Stomach (tissue), 9 donors: Measurements from ENCODE around the gene PPP1R14C. TPM values are rescaled to one million over a fixed set of nuclear protein-coding genes. Genes with fewer than 3 reads are reported as not detected.
A peak's percentile ranks its signal among the peaks of the same experiment; 100 is the strongest.

Source experiments
- DNase-seq, 2 donors: peaks; one replicate each; pipeline versions ENCODE4 v3.0.0 to v3.0.0-alpha.2; 2013 to 2019
- H3K27ac ChIP-seq, 5 donors: fragments of 200-600 bp in 4 of 5; sonication (generic) in 4 of 5; one replicate each; pipeline ENCODE4 v1.5.1; 2013 to 2019; ENCODE audit warnings: mild to moderate bottlenecking in 1 of 5, moderate library complexity in 1 of 5
- H3K27me3 ChIP-seq, 3 donors: fragments of 200-600 bp; sonication (generic); one replicate each; pipeline ENCODE4 v1.5.1; 2017 to 2019; ENCODE audit warnings: mixed run types in 1 of 3
- H3K36me3 ChIP-seq, 4 donors: fragments of 200-600 bp; sonication (generic); 1 replicate in 3 of 4; 2 replicates in 1 of 4; pipeline ENCODE4 v1.5.1; 2016 to 2019
- H3K4me1 ChIP-seq, 4 donors: fragments of 200-600 bp; sonication (generic); one replicate each; pipeline ENCODE4 v1.5.1; 2016 to 2019
- H3K4me3 ChIP-seq, 4 donors: fragments of 200-600 bp; sonication (generic) in 3 of 4; one replicate each; pipeline ENCODE4 v1.5.1; 2016 to 2019; ENCODE audit warnings: mild to moderate bottlenecking in 1 of 4
- H3K9me3 ChIP-seq, 4 donors: fragments of 200-600 bp; sonication (generic); one replicate each; pipeline ENCODE4 v1.5.1; 2016 to 2019
- CTCF ChIP-seq, 7 experiments: fragments of 450-650 bp in 4 of 7; fragments of 200-600 bp in 3 of 7; sonication (generic) in 3 of 7; IDR thresholded peaks; one replicate each; pipeline ENCODE4 v1.5.1; 2016 to 2019; ENCODE audit warnings: antibody characterized with exemption in 7 of 7, control low read depth in 2 of 7, mild to moderate bottlenecking in 1 of 7
- EP300 ChIP-seq: sonication (generic); formaldehyde crosslinking; IDR thresholded peaks from one replicate; pipeline ENCODE4 v1.6.1; 2017; ENCODE audit warnings: antibody characterized with exemption
- POLR2A ChIP-seq, 4 donors: fragments of 450-650 bp; IDR thresholded peaks; one replicate each; pipeline ENCODE4 v1.6.1; 2016; ENCODE audit warnings: antibody characterized with exemption in 4 of 4, control low read depth in 2 of 4, mild to moderate bottlenecking in 1 of 4, moderate library complexity in 1 of 4
- POLR2AphosphoS5 ChIP-seq, 3 donors: sonication (generic); formaldehyde crosslinking; IDR thresholded peaks; one replicate each; pipeline ENCODE4 v1.6.1; 2016; ENCODE audit warnings: antibody characterized with exemption in 3 of 3
- WGBS, 5 donors: extraction: QIAGEN DNeasy Blood & Tissue Kit in 3 of 5; methylation state at CpG; one replicate each; pipeline versions ENCODE4 v1.1.5 to v1.1.7; 2013 to 2018; 5-methylcytosine and 5-hydroxymethylcytosine counted together
- intact Hi-C: fragments of 100-400 bp; cut with DNase I; formaldehyde crosslinking; loops from one replicate; pipeline ENCODE4 v1.15.1; 2023; ENCODE audit warnings: low total_unique reads
- polyA plus RNA-seq, 3 donors: library from polyadenylated mRNA; stranded (reverse); fragments of 200-250 nt; gene quantifications; one replicate each; pipeline ENCODE4 v1.2.3, GENCODE V29; 2013
- small RNA-seq, 4 donors: library from RNA; depleted of rRNA; stranded (forward); fragments of <200 nt; gene quantifications; one replicate each; pipeline ENCODE3, GENCODE V24; 2016
- total RNA-seq, 5 donors: library from RNA; depleted of rRNA; stranded (reverse); fragments of >200 nt; gene quantifications; one replicate each; pipeline versions ENCODE4 v1.1.0 to v1.2.3, GENCODE V29; 2014 to 2016
- donor health status: healthy with polysubstance abuse.
- donor health status: Bipolar disorder and iron deficiency.
- donor health status: healthy.

The PPP1R14C gene
- total and polyA plus RNA-seq, 8 donors = 0.25 to 13.8 (median 4.1) TPM; not detected in 3

GRCh38 chr6:150296890-150297289, 154.0 kb downstream of the PPP1R14C start:
- 90 to 100% (median 94%) methylated on average over 2 of the region's 2 CpGs for WGBS, 5 donors
- no peak for DNase-seq
- no peaks in the 10 kb centered on the region for H3K36me3 ChIP-seq
- H3K4me1 ChIP-seq = no peaks in the 10 kb centered on the region
- H3K9me3 ChIP-seq = peaks cover 0 to 25% (median 24%) of the 10 kb centered on the region in 4 donors
- no peaks in the 10 kb centered on the region for H3K27me3 ChIP-seq
- TF ChIP-seq CTCF (IDR thresholded peaks at IDR 0.05) (no peak), POLR2A (IDR thresholded peaks at IDR 0.05) (no peak), POLR2AphosphoS5 (IDR thresholded peaks at IDR 0.05) (no peak), EP300 (no peak)
- H3K27ac ChIP-seq = no peak overlapping the region
- intact Hi-C loops = no loop called here
- H3K4me3 ChIP-seq = no peak overlapping the region

GRCh38 chr6:150297327-150298029, 154.6 kb downstream of the PPP1R14C start:
- no peak for TF ChIP-seq EP300
- no peak for TF ChIP-seq POLR2AphosphoS5 (IDR thresholded peaks at IDR 0.05)
- no peak for TF ChIP-seq CTCF (IDR thresholded peaks at IDR 0.05)
- no peak for TF ChIP-seq POLR2A (IDR thresholded peaks at IDR 0.05)
- Histone ChIP-seq H3K4me3 (no peak overlapping the region), H3K27me3 (no peaks in the 10 kb centered on the region), H3K27ac (no peak overlapping the region), H3K9me3 (peaks cover 0 to 25% (median 24%) of the 10 kb centered on the region in 4 donors), H3K36me3 (no peaks in the 10 kb centered on the region), H3K4me1 (no peaks in the 10 kb centered on the region)
- intact Hi-C loops = no loop called here
- 85 to 91% (median 90%) methylated on average over 3 of the region's 3 CpGs for WGBS, 5 donors
- DNase-seq = peak in 1 of 2 donors; percentile 25

DNA sequence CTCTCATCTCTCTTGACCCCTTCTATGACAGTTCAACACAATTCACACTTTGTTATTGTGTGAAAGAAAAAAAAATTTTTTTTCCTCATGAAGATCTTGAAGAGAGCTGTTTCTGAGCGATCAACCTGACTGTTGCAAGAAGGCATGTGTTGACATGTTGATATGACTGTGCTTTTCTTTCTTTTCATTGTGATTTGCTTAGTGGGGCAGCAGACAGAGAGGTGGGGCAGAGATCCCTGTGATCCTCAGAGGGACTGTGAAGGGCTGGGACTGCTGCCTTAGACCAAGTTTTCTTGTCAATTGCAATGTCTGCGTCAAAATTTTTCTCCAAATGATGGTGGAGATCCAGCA, 155.2 kb downstream of the PPP1R14C start:
- H3K4me1 ChIP-seq = no peaks in the 10 kb centered on the region
- no peak for DNase-seq
- no peaks in the 10 kb centered on the region for H3K27me3 ChIP-seq
- intact Hi-C loops = no loop called here
- H3K27ac ChIP-seq = no peak overlapping the region
- 86 to 95% (median 88%) methylated on average over 2 of the region's 2 CpGs for WGBS, 5 donors
- H3K4me3 ChIP-seq = no peak overlapping the region
- H3K36me3 ChIP-seq = no peaks in the 10 kb centered on the region
- H3K9me3 ChIP-seq = peaks cover 0 to 25% (median 24%) of the 10 kb centered on the region in 4 donors
- TF ChIP-seq EP300 (no peak), POLR2A (IDR thresholded peaks at IDR 0.05) (no peak), POLR2AphosphoS5 (IDR thresholded peaks at IDR 0.05) (no peak), CTCF (IDR thresholded peaks at IDR 0.05) (no peak)

DNA sequence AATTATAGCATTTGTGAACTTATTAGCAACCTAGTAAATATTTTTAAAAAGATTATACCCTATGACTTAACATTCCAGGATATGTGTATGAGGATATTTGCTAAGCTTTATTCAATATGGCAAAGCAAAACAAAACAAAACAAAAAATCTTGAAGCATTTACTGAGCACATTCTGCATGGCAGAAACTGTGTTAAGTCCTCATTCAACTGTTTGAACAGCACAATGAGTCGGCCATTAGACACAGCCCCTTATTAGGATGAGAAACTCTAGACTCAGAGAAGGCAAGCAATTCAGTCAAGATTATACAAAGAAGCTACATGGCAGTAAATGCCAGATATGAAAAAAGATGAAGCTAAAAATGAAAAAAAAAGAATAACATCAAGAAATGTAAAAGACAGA, 155.8 kb downstream of the PPP1R14C start:
- Histone ChIP-seq H3K4me3 (no peak overlapping the region), H3K36me3 (no peaks in the 10 kb centered on the region), H3K9me3 (peaks cover 0 to 25% (median 24%) of the 10 kb centered on the region in 4 donors), H3K27ac (no peak overlapping the region), H3K27me3 (no peaks in the 10 kb centered on the region), H3K4me1 (no peaks in the 10 kb centered on the region)
- TF ChIP-seq CTCF (IDR thresholded peaks at IDR 0.05) = no peak
- no peak for TF ChIP-seq POLR2AphosphoS5 (IDR thresholded peaks at IDR 0.05)
- TF ChIP-seq POLR2A (IDR thresholded peaks at IDR 0.05) = no peak
- TF ChIP-seq EP300 = no peak
- 62 to 82% (median 70%) methylated on average over 1 of the region's 1 CpG for WGBS, 5 donors
- intact Hi-C loops = no loop called here
- no peak for DNase-seq

Small RNA genes within 50 kb of the gene (small RNA-seq; reads per million reads assigned to genes)
- 0 reads per million in 4 donors for gene RF01210

Other genes with a start within 250 kb of the PPP1R14C start
- gene RAET1E, start 244.9 kb upstream of the PPP1R14C start, total RNA-seq = not detected
- 1 to 10 TPM in 1 of 3 donors, under 1 TPM in 1, not detected in 1; 0.19 to 2.6 TPM for gene RAET1E, start 244.9 kb upstream of the PPP1R14C start, polyA plus RNA-seq
- under 1 TPM in 1 of 5 donors, not detected in 4; 0.89 TPM for gene RAET1G, start 219.9 kb upstream of the PPP1R14C start, total RNA-seq
- gene RAET1G, start 219.9 kb upstream of the PPP1R14C start, polyA plus RNA-seq = 1 to 10 TPM in 1 of 3 donors, not detected in 2; 3.1 TPM
- 1 to 10 TPM in 1 of 5 donors, not detected in 4; 1.4 TPM for gene ULBP2, start 201.0 kb upstream of the PPP1R14C start, total RNA-seq
- gene ULBP2, start 201.0 kb upstream of the PPP1R14C start, polyA plus RNA-seq = under 1 TPM in 2 of 3 donors, not detected in 1; 0.31 to 0.43 TPM
- gene ULBP1, start 179.1 kb upstream of the PPP1R14C start, total RNA-seq = 1 to 10 TPM in 1 of 5 donors, not detected in 4; 1.3 TPM
- under 1 TPM in 1 of 3 donors, not detected in 2; 0.03 TPM for gene ULBP1, start 179.1 kb upstream of the PPP1R14C start, polyA plus RNA-seq
- not detected for gene RAET1L, start 117.5 kb upstream of the PPP1R14C start, total RNA-seq
- gene RAET1L, start 117.5 kb upstream of the PPP1R14C start, polyA plus RNA-seq = 1 to 10 TPM in 2 of 3 donors, not detected in 1; 1.1 to 5.0 TPM
- 1 to 10 TPM in 2 of 5 donors, under 1 TPM in 1, not detected in 2; 0.87 to 4.6 (median 2.0) TPM for gene ULBP3, start 73.9 kb upstream of the PPP1R14C start, total RNA-seq
- 1 to 10 TPM in 1 of 3 donors, under 1 TPM in 1, not detected in 1; 0.20 to 1.2 TPM for gene ULBP3, start 73.9 kb upstream of the PPP1R14C start, polyA plus RNA-seq
- 1 to 10 TPM in 2 of 5 donors, under 1 TPM in 2, not detected in 1; 0.45 to 3.5 (median 1.1) TPM for gene IYD, start 226.0 kb downstream of the PPP1R14C start, total RNA-seq
- under 1 TPM; 0.46 to 0.75 (median 0.68) TPM for gene IYD, start 226.0 kb downstream of the PPP1R14C start, polyA plus RNA-seq